HG02798 (cell line): ENCODE results near the gene UBR3.

Source experiments
- ATAC-seq: cut with Tn5 transposase; IDR thresholded peaks from one replicate; pipeline ENCODE4 v1.9.1; 2021; ENCODE audit warnings: mild to moderate bottlenecking; ENCODE audit not compliant: unreplicated experiment, poor library complexity

UBR3 gene

GRCh38 chr2:169983506-169983905 lies 156.3 kb downstream of the UBR3 start:
- no peak for ATAC-seq

GRCh38 chr2:169984145-169984544 lies 156.9 kb downstream of the UBR3 start:
- ATAC-seq = no peak

- no peak for ATAC-seq
Measured at GRCh38 chr2:169994752-169995151, 167.5 kb downstream of the UBR3 start.

GRCh38 chr2:169997140-169997887 lies 170.1 kb downstream of the UBR3 start:
- ATAC-seq = no peak

GRCh38 chr2:169999054-169999453 lies 171.8 kb downstream of the UBR3 start:
- ATAC-seq = no peak

- ATAC-seq = no peak
Measured at GRCh38 chr2:170002096-170002495, 174.8 kb downstream of the UBR3 start.

GRCh38 chr2:170005702-170006101 lies 178.4 kb downstream of the UBR3 start:
- no peak for ATAC-seq

- no peak for ATAC-seq
Measured at GRCh38 chr2:170006587-170007325, 179.5 kb downstream of the UBR3 start.

- ATAC-seq = no peak
Measured at GRCh38 chr2:170009209-170009608, 182.0 kb downstream of the UBR3 start.

GRCh38 chr2:170012773-170013172 lies 185.5 kb downstream of the UBR3 start:
- ATAC-seq = no peak

- ATAC-seq = no peak
Measured at GRCh38 chr2:170013802-170014551, 186.7 kb downstream of the UBR3 start.

GRCh38 chr2:170014769-170015168 lies 187.5 kb downstream of the UBR3 start:
- no peak for ATAC-seq

- no peak for ATAC-seq
Measured at GRCh38 chr2:170017860-170018532, 190.7 kb downstream of the UBR3 start.

- ATAC-seq = no peak
Measured at GRCh38 chr2:170019060-170019805, 192.0 kb downstream of the UBR3 start.

- no peak for ATAC-seq
Measured at GRCh38 chr2:170020777-170021176, 193.5 kb downstream of the UBR3 start.

GRCh38 chr2:170022692-170023091 lies 195.4 kb downstream of the UBR3 start:
- ATAC-seq = no peak

GRCh38 chr2:170024721-170025120 lies 197.5 kb downstream of the UBR3 start:
- peak; percentile 68 for ATAC-seq

GRCh38 chr2:170025223-170025622 lies 198.0 kb downstream of the UBR3 start:
- ATAC-seq = no peak

GRCh38 chr2:170026361-170026760 lies 199.1 kb downstream of the UBR3 start:
- ATAC-seq = no peak

- ATAC-seq = no peak
Measured at GRCh38 chr2:170029551-170029950, 202.3 kb downstream of the UBR3 start.
